Dermis blood vessel endothelial cell (primary cell): ENCODE results near the gene LMOD2. TPM values are rescaled to one million over a fixed set of nuclear protein-coding genes. Genes with fewer than 3 reads are reported as not detected.
A peak's percentile ranks its signal among the peaks of the same experiment; 100 is the strongest.

Source experiments
- DNase-seq: peaks from one replicate; pipeline ENCODE4 v3.0.0; 2010
- total RNA-seq: library from RNA; depleted of rRNA; stranded (reverse); fragments of >200 nt; gene quantifications from 2 replicates; pipeline ENCODE4 v1.2.3, GENCODE V29; 2014

Gene LMOD2
- total RNA-seq, 1 donor from 2014 or later = not detected

DNA sequence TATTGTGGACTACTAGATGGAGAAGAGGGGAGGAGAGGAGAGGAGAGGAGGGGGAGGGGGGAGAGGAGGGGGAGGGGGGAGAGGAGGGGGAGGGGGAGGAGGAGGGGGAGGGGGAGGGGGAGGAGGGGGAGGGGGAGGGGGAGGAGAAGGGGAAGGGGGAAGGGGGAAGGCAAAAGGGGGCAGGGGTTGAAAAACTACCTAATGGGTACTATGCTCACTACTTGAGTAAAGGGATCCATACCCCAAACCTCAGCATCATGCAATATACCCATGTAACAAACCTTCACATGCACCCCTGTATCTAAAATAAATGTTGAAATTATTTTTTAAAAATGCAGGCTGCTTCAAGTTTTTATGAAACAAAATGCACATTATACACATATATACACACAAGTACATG is 15.1 kb upstream of the LMOD2 start:
- no peak for DNase-seq

DNA sequence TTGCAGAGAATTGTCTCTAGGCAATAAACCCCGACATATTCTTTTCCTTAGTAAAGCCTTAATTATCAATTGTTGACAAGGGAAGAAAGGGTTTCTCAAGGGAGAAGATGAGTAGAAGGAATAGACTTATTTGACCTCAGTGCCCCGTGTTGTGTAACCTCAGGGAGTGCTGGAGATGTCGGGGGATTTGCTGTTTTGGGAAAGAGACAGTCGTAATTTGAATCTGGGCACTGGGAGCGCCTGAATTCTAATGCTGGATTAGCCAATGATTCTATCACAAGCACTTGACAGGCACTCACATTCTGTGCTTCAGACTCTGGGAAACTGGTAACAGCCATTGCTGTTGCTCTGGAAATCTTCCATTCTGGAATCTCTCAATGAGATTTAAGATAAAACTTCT is 13.8 kb upstream of the LMOD2 start:
- DNase-seq = no peak

GRCh38 chr7:123643495-123644441 is 11.9 kb upstream of the LMOD2 start:
- DNase-seq = peak; percentile 90

DNA sequence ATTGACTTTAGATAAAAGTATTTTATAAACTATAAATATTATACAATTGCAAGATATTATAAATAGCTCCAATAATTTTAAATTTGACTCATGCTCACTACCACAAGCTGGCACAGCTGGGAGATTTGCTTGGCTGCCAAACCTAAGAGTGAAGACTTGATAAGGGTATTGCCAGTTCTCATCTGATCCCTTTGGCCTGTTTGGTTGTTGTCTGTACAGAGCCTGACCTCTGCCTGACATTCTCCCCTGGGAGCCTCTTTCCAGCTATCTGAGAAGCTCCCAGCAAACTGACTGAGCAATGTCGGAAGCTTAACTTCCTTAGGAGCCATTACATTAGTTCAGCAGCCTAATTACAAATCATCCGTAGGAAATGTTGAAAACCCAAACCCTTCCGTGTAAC is 10.2 kb upstream of the LMOD2 start:
- peak; percentile 47 for DNase-seq

GRCh38 chr7:123647106-123647730 is 8.4 kb upstream of the LMOD2 start:
- DNase-seq = no peak

DNA sequence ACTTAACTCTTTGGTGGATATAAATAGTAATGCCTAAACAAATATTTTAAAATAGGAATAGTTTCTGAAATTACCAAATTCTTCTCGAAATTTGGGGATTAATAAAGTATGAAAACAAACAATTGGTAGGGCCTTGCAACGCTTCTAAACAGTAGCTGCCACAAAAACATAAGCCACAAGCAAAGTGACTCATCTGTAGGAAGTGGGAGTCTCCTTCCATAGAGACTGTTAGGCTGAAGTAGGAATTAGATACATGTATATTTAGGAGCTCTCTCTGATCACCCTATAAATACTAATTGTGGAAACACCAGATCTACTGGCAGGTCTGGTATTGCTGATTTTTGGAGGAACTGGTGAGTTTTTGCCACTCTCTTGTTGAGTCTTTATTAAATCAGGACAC is 5.7 kb upstream of the LMOD2 start:
- peak; percentile 60 for DNase-seq

GRCh38 chr7:123650595-123650994 is 5.1 kb upstream of the LMOD2 start:
- DNase-seq = no peak

DNA sequence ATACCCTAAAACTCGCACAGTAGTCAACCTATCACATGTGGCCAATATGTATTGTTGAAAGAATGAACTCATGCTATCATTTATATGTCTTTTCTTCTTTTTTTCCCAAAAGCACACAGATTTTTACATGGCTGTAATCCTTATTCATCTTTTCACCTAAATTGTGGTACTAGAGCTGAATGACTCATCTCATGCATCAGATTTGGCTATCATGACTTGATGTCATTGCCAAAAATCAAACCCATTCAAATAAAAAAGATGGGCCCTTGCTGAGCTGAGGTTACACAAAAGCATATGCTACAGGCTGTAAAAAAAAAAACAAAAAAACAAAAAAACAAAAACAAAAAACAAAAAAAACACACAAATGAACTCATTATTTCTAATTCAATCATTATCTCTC is 3.3 kb upstream of the LMOD2 start:
- no peak for DNase-seq

- DNase-seq = no peak
Measured at GRCh38 chr7:123653162-123653561, 2.5 kb upstream of the LMOD2 start.

GRCh38 chr7:123656544-123657303 is 1.1 kb downstream of the LMOD2 start:
- no peak for DNase-seq

DNA sequence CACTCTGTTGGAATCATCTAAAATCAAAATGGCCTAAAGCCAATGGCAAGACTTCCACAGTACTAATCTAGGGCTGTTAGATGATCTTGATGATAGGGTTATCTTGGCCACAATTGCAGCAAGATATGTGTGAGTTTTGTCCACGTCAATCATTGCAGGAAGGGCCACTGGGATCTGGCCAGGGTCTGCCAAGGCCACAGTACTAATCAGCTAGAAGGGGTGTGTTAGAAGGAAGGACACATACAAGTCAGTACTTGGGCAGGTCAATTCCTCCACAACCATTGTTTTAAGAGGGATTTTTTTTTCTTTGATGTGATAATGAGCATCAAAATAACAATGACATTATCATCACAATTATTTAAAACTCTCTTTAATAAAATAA is 1.6 kb downstream of the LMOD2 start:
- DNase-seq = peak; percentile 27

DNA sequence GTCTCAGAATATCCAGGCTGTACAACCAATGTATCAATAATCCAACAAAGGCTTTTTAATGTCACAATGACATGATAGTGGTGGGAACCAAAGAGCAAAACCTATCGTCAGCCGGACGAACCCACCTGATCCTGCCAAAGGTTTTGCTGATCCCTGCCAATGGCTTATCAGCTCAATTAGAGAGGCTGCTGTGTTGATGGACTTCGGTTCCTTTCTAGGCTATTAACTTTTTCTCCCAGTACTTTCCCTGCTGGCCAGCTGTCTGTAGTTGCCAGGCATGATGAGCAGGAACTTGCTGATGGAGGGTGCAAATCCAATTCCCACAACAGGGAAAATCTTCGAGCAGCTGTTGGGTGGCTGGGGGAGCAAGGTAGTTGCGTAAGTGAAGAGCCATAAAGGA is 2.4 kb downstream of the LMOD2 start:
- no peak for DNase-seq

DNA sequence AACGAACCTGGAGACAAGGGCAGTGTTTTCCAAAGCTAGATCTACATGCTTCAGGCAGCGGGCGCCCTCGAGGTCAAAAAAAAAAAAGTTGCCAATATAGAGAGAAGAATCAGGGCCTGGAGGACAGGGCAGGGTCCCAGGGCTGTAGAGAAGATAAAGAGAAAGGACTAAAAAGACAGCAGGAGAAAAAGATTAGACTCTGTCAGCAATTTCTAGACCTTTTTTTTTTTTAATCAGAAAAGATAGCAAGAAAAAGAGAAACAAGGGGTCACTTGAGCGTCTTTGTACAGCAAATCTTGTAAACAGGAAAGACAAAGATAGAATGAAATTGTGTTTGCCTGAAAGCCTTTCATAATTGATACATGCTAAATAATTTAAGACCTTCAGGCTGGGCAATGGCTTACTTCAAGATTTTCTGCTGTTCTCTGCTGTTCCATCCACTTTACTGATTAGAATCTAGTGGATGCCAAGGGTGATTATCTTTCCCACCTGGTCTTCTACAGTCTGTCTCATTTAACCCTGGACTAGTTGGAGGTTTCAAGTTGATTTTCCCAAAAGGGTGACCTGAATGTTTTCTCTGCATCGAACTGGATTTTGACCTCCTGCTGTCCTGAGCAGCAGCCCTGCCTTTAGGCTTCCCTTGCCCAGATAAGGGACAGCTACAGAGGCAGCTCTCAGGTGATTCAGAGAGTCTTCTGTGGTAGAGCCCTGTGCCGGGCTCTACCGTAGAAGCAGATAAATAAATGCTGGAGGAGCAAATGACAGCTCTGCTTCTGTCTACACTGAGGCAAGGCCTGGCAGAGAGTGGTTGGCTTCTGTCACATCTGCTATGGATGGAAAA is 5.1 kb downstream of the LMOD2 start:
- DNase-seq = no peak

DNA sequence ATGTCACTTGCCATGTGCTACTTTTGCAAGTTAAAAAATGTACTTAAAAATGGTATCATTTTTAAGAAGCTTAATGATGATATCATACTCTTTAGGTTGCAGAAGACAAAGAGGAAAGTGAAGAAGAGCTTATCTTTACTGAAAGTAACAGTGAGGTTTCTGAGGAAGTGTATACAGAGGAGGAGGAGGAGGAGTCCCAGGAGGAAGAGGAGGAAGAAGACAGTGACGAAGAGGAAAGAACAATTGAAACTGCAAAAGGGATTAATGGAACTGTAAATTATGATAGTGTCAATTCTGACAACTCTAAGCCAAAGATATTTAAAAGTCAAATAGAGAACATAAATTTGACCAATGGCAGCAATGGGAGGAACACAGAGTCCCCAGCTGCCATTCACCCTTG is 6.1 kb downstream of the LMOD2 start:
- no peak for DNase-seq

DNA sequence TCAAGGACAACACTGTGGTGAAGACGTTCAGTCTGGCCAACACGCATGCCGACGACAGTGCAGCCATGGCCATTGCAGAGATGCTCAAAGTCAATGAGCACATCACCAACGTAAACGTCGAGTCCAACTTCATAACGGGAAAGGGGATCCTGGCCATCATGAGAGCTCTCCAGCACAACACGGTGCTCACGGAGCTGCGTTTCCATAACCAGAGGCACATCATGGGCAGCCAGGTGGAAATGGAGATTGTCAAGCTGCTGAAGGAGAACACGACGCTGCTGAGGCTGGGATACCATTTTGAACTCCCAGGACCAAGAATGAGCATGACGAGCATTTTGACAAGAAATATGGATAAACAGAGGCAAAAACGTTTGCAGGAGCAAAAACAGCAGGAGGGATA is 6.6 kb downstream of the LMOD2 start:
- DNase-seq = no peak

DNA sequence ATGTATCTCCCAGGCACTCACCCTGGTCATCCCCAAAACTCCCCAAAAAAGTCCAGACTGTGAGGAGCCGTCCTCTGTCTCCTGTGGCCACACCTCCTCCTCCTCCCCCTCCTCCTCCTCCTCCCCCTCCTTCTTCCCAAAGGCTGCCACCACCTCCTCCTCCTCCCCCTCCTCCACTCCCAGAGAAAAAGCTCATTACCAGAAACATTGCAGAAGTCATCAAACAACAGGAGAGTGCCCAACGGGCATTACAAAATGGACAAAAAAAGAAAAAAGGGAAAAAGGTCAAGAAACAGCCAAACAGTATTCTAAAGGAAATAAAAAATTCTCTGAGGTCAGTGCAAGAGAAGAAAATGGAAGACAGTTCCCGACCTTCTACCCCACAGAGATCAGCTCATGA is 7.1 kb downstream of the LMOD2 start:
- no peak for DNase-seq

GRCh38 chr7:123663200-123663599 is 7.5 kb downstream of the LMOD2 start:
- DNase-seq = no peak

GRCh38 chr7:123665157-123665556 is 9.5 kb downstream of the LMOD2 start:
- no peak for DNase-seq

GRCh38 chr7:123665896-123666295 is 10.2 kb downstream of the LMOD2 start:
- DNase-seq = no peak

DNA sequence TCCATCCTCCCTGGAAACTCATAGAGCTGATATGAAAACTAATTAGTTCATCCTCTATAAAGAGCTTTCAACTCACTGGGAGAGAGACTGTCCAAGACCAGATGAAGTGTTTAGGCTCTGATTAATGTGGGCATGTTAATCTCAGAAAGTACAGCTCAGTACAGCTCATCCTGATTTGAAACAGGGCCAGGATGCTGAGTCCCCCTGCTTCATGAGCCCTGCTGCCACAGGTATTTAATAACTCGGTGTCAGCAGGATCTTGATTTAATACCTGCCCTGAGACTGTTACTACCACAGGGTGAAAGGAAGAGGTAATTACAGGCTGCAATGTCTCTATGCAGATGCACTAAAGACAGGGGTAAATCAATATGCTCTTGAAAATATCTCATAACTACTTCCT is 10.8 kb downstream of the LMOD2 start:
- DNase-seq = no peak

- DNase-seq = no peak
Measured at GRCh38 chr7:123669485-123669884, 13.8 kb downstream of the LMOD2 start.

GRCh38 chr7:123673137-123673732 is 17.6 kb downstream of the LMOD2 start:
- no peak for DNase-seq
